HG03439 (cell line): ENCODE measurements around the gene NHLRC2.
A peak's percentile ranks its signal among the peaks of the same experiment; 100 is the strongest.
"Not testable (repeated sequence)": the region's sequence is repeated elsewhere in the genome, so short reads cannot be mapped to it uniquely, and the experiment has no call there.

Experiments used
- ATAC-seq: cut with Tn5 transposase; IDR thresholded peaks from one replicate; pipeline ENCODE4 v1.9.1; 2021; ENCODE audit warnings: mild to moderate bottlenecking, moderate library complexity; ENCODE audit not compliant: unreplicated experiment

Gene NHLRC2

DNA sequence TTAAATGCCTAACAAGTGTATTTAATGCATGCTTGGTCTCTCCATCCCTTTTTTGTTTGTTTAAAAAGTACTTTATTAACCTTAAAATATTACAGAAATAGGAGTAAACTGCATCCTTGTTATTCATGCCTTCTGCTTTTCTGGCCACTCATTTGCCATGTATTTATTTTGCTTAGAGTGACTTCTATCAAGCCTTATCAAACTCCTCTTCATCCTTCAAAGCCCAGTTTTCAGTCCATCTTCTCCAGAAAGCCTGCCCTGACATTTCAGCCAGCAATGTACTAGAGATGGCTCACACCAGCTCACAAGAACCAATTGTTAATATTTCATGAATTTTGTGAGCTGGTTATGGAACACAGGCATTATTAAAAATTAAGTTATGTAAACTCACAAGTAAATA is 82.8 kb downstream of the NHLRC2 start:
- ATAC-seq, result no peak

DNA sequence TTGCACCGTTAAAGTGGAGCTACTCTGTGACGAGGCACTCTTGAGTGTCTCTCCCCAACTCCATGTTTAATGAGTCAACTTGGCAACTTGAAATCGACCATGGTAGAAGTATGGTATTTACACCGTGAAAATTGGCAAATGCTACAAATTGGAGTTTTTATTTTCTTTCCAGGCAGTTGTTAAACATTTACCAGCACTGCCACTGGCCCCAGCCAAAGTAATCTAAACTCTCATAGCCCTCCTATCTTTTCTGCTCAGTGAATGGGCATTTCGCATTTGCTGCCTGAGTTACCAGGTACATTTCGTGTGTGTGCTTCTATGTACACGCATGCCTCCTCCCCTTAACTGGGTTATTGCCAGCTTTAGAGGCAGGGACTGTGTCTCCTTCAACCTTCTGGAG is 83.3 kb downstream of the NHLRC2 start:
- no peak for ATAC-seq

DNA sequence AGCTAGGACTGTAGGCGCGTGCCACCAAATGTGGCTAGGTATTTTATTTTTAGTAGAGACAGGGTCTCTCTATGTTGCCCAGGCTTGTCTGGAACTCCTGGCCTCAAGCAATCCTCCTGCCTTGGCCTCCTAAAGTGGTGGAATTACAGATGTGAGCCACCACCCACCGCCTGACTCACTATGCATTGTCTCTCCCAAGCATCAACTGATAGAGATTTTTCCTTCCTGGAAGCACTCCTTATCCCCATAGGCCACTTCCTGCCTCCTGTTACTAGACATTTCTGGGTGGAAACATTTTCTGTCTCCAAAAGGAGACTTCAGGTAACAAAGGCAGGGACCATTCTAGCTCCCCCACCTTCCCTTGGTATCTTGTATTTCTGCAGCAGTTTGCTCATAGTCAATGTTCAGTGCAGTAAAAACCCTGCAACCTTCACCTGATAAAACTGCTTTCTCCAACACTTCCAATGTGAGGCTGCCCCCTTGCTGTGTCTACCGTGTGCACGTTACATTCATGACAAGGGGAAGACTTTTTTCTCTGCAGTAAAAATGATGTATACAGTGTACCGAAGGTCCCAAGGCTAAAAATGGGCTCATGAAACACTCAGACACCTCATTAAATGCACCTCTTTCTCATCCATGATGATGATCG is 84.9 kb downstream of the NHLRC2 start:
- no peak for ATAC-seq

DNA sequence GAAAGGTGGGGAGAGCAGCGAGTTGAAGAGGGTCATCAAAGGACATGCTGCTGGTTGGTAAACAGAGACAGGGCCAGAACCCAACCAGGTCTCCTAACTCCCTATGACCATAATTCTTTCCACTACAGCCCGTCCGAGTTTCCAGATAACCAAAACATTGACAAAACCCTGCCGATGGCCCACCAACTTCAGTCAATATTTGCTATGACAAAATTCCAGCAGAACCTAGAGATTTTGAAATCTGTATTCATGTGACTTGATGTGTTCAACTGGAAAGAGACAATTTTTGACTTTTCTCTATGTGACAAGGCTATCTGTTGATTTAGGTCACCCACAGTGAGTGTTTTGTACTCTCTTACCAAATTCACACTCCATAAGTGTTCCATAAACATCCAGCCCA is 86.7 kb downstream of the NHLRC2 start:
- ATAC-seq, result no peak

DNA sequence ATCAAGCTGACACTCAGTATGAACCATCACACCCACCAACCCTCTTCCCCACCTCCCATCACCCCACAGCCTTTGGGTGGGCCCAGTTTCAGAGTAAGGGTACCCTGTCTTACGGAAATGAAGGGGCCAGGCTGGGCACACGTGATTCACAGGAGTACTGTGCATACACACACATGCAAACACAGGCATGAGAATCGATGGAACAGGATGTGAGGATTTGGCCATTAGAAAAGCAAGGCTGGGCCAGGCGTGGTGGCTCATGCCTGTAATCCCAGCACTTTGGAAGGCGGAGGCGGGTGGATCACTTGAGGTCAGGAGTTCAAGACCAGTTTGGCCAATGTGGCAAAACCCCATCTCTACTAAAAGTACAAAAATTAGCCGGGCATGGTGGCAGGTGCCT is 88.7 kb downstream of the NHLRC2 start:
- not testable (repeated sequence) for ATAC-seq

DNA sequence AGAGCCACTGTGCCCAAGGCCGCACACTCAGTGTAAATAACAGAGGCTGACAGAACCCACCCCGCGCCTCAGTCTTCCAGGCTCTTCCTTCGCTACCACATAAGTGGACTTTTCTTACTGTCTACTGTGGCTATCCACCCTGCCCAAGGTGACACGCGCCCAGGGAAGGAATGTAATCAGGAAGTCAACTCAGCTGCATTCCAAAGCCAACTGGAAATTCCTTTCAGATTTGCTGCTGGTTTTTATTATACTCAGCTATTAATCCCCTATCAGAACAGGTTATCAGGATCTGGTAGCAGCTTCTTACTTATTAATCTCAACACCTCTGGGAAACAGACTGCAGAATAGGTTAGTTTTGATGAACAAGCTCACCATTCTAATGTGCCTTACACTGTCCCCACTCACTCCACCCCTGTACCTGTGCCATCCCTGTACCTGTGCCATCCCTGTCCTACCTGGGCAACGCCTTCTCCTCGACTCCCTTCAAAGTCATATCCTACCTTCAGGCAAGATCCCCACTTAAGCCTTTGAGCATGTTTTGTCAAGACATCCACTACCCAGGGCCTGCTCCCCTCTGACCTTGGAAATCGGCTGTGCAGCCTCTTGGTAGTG is 90.7 kb downstream of the NHLRC2 start:
- no peak for ATAC-seq

DNA sequence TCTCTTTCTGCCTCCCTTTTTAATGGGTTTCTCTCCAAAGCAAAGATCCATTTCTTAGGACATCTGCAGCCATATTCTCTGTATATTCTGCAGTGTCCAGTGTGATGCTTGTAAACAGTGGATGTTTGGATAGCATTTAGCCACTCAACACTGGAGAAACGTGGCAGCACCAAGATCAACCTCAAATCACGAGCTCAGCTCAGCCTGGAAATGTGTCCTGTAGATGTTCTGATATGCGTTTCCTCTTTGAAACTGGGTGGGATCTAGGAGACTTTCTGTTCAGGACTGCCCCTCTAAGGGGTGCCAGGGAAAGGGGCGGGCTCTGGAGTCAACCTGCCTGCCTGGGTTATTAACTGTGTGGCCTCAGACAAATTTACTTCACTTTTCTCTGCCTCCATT is 91.2 kb downstream of the NHLRC2 start:
- ATAC-seq, result no peak

DNA sequence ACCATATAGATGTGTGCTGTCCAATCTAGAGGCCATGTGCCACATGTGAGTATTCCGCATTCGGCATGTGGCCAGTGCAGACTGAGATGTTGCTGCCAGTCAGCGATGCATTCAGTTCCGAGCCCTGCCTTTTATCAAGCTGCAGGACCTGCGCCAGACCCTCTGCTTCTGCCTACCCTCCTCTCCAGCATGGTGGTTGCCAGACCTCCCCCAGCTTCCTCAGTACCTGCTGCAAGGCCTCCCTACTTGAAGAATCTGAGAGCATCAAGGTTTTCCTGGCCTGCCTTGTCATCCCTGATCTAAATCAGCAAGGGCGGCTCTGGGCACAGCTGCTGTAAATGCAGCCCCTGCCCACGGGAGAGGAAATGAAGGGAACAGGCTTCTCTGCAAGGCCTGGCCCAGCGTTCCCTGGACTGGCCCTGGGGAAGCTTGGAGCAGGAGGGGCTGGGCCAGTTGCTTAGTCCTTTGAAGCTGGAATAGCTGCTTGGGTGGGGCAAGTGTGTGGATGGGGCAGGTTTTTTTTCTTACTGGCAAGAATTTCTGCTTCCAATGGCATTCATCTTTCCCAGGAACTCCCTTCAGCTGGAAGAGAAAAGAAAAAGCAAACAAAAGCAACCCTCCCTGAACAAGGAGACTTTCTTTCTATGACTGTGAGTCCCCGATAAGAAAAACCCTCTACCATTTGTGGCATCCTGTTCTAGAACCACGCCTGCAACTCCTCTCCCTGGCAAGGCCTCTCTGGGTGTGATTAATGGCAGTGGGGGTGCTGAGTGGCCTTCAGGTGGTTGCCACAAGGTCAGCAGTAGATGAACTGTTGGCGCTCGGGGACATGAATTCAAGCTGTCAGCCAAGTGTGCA is 93.0 kb downstream of the NHLRC2 start:
- no peak for ATAC-seq

DNA sequence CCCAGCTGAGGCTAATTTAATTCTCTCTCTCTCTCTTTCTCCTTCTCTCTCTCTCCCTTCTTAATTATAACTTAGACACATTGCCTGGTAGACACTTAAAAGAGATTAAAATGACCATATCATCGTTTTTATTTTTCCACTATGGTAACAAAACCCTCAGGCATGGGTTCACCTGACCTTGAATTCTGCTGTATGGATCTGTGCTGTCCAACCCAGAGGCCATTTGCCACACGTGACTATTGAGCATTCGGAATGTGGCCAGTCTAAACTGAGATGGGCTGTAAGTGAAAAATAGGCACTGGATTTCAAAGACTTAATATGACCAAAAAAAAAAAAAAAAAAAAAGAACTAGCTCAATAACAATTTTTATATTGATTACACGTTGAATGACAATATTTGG is 93.6 kb downstream of the NHLRC2 start:
- no peak for ATAC-seq

DNA sequence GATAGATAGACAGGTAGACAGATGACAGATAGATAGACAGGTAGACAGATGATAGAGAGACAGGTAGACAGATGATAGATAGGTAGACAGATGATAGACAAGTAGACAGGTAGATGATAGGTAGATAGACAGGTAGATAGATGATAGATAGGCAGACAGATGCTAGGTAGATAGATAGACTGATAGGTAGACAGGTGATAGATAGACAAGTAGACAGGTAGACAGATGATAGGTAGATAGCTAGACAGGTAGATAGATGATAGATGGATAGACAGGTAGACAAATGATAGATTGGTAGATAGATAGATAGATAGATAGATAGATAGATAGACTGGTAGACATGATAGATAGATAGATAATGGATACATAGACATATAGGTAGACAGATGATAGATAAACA is 95.8 kb downstream of the NHLRC2 start:
- no peak for ATAC-seq

DNA sequence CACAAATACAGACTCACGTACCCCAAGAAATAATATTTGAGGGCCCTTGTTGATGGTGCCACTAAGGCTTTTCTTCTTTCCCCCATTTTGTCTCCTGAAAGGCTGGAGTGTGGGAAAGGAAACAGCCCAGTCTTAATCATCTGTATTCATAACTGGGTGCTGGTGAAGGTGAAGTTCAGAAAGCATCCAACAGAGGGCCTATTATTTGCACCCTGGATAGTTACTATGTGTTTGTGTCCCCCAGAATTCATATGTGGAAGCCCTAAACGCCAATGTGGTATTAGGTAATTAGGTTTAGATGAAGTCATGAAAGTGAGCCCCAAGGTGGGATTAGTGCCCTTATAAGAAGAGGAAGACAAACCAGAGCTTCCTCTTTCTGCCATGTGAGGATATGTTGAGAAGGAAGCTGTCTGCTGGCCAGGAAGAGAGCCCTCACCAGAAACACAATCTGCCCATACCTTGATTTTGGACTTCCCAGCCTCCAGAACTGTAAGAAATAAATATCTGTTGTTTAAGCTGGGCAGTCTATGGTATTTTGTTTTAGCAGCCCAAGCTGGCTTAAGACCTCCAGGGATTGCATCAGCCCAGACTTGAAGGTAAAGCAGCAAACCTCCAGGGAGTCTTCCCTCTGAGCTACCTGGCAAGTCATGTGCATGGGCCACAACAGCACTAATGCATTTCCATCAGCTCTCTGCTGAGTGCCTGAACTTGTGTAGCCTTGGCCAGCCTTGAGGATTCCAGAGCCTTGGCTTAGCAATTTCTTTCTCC is 99.2 kb downstream of the NHLRC2 start:
- no peak for ATAC-seq

DNA sequence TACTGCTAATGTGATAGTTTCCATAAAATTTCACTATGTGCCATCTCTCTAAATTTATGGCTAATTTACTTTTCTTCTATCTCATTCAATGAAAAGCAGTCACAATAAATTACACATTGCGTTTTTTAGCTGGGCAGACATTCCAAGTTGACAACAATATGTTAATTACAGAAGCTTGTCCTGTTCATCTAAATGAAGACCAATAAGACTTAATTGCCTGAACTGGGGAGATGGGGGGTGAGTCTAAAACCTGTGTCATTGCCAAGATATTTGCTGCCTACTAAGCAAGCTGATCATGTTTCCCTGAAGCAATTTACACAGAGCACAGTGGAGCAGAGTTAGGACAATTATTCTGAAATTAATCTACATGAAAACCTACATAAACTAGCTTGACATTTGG is 99.9 kb downstream of the NHLRC2 start:
- ATAC-seq, result no peak

DNA sequence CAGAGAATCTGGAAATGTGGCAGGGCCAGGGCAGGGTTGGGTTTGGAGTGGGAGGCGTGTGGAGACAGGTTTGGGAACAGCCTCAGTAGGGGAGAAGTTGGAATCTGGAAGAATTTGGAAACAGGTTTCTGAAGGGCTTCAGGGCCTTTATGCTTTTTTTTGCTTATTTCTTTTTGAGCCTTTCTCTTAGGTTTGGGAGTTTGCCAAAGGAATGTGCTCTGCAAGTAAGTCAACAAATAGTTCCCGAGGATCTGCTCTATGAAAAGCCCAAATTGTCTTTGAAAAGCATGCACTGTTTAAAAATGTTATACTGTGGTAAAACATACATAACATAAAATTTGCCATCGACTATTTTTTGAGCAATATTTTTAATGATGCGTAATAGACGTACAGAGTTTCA is 102.6 kb downstream of the NHLRC2 start:
- no peak for ATAC-seq

DNA sequence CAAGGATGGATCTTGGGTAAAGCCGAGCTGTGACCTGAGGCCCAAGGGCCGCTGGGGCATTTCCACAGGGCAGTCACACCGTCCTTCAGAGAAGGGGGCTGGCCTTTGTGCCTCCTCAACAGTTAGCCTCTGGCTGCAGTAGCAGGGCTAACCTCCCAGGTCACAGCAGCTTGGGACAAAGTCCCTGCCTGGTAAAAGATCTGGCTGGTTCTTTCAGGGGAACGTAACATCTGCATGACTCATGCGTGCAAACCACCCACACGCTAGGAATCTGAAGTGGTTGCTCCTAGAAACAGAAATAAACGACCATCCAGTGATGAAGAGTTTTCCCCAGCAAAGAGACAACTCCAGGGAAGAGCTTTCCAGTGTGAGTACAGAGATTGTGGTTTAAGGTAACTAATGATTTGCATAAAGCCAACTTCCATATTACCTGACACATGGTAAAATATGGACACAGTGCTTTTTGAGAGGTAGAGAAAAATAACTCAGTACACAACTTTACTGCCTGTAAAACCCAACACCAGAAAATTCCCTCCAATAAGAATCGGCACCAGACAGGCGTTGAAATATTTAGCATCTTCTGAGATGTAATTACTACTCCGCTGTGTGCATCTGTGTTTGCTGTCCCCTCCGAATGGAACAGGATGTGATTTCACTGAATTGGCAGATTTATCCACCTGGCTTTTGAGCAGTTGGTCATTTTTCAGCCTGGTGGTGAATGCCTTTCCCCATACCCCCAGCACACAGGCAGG is 104.3 kb downstream of the NHLRC2 start:
- ATAC-seq, result no peak

DNA sequence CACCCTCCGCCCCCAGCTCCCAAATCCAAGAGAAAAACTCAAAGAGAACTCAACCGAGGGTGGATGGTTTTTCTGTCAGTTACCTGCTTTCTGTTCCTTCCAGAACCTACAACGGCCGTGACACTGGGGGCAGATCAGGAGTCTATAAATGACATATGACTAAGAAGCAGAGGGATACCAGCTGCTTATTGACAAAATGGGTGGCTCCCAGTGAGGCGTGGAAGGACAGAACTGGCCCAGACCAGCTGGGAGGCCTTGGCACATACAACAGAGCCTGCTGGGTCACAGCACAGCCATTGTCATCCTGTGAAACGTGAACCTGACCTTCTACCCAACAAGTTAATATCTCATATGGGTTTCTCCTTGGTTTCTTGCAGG is 104.9 kb downstream of the NHLRC2 start:
- peak; percentile 51 for ATAC-seq

DNA sequence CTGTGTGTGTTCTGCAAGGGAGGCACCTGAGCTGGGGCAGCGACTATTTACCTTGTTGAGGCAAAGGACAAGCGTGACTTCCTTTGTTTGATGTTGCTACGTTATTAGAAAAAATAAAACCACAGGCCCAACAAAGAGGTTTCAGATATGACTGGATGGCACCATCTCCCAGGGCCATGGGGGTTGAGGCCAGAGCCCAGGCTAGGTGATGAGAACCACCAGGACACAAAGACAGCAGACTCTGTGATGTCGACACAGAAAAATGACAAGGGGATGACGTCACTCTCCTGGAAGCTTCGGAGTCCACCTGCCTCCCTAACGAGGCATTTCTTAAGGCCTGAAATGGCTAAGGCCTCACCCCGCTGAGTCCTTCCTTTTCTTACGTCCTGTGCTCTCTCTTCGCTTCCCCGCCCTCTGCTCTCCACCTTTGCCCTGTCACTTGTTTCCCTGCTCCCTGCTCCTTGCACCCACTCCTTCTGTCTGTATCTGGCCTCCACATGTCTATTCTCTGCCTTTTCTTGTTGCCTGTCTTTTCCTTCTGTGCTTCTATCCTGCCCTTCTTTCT is 106.2 kb downstream of the NHLRC2 start:
- ATAC-seq, result no peak

DNA sequence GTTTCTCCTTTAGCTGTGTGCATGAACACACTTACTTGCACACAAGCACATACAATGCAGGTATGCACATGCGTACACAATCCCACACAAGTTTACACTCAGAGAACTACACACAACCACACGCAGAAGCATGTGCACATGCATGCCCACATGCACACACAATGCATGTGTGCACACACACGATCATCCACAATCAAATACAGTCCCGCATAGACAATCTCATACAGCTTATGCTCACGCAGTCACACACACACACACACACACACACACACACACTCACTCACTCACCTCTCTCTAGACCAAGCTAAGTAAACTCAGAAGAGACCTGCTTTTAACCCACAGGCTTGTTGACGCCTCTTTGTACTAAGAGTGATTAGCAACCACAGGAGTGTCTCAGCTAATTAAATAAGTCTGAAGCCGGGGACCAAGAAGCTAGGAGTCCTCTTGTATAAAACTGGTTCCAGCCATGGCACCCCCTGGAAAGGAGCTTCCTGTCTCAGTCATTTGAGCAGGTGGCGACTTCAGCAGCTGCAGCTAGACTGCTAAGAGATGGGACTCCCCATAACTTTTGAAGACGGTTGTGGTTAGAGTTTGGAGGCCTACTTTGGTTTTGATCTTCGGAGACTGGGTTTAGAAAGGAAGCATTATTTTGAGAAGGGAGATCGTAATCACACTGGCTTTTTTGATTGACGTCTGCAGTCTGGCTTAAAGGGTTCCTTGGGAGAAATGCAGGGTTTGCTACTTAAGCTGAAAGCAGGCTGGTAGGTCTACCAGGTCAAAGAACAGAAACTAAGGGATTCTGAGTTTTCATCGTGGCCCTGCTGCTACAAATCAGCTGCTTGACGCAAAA is 106.9 kb downstream of the NHLRC2 start:
- no peak for ATAC-seq

DNA sequence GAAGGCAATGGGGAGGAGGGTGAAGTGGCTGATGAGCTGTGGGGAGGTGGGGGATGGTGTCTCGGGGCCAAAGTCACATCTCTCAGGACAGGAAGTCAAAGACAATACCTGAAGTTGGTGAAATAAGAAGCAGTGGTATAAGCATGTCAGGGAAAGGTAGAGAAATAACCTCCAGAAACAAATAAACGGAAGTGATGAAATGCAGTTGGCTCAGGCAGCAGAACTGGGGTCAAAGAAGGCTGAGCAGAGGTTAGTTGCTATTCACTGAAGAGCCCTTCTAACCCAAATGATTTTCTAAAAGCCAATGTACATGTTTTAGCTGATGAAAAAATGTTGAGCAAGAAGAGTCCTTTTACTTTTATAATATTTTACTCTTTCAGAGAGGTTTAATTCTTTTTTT is 110.6 kb downstream of the NHLRC2 start:
- ATAC-seq, result no peak

DNA sequence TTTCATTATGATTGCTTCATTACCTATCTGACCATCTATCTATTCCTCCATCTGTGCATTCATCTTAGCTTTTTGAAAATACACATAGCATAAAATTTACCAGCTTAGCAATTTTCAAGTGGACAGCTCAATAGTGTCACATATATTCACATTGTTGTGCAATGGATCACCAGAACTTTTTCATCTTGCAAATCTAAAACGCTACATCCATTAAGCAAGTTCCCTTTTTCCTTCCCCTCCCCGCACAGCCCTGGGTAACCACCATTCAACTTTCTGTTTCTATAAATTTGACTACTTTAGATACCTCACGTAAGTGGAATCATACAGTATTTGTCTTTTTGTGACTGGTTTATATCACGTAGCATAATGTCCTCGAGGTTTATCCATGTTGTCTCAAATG is 111.2 kb downstream of the NHLRC2 start:
- ATAC-seq, result no peak
